ENCODE data around the gene ISOC1. TPM values are rescaled to one million over a fixed set of nuclear protein-coding genes. Genes with fewer than 3 reads are reported as not detected.

Gene ISOC1
- total and polyA plus RNA-seq, 2 of the 13 experiments (the other 11 are each of a cell fraction or from before 2014, with no cell fraction given) = 25.7 to 51.3 TPM

GRCh38 chr5:129094924-129095899 is 663 bp downstream of the ISOC1 start (continued):
- TF ChIP-seq, protein P1, sequence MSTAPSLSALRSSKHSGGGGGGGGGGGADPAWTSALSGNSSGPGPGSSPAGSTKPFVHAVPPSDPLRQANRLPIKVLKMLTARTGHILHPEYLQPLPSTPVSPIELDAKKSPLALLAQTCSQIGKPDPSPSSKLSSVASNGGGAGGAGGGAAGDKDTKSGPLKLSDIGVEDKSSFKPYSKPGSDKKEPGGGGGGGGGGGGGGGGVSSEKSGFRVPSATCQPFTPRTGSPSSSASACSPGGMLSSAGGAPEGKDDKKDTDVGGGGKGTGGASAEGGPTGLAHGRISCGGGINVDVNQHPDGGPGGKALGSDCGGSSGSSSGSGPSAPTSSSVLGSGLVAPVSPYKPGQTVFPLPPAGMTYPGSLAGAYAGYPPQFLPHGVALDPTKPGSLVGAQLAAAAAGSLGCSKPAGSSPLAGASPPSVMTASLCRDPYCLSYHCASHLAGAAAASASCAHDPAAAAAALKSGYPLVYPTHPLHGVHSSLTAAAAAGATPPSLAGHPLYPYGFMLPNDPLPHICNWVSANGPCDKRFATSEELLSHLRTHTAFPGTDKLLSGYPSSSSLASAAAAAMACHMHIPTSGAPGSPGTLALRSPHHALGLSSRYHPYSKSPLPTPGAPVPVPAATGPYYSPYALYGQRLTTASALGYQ (CRISPR knock-in tag; IDR thresholded peaks at IDR 0.05) = peak; percentile 61; the same call in 1 of the 2 replicates
- TF ChIP-seq ZNF576 (CRISPR knock-in tag; IDR thresholded peaks at IDR 0.05) (peak; percentile 55; the same call in 1 of the 2 replicates), ARNTL (CRISPR knock-in tag; IDR thresholded peaks at IDR 0.05) (peak; percentile 70; the same call in 1 of the 2 replicates), ZNF501 (CRISPR knock-in tag; IDR thresholded peaks at IDR 0.05) (peak; percentile 87), GLMP (CRISPR knock-in tag; IDR thresholded peaks at IDR 0.05; ENCODE audit: borderline replicate concordance) (no peak), ZNF180 (CRISPR knock-in tag; IDR thresholded peaks at IDR 0.05; ENCODE audit: borderline replicate concordance, low read depth) (no peak), NFKB2 (CRISPR knock-in tag; IDR thresholded peaks at IDR 0.05; ENCODE audit: borderline replicate concordance) (peak; percentile 71; the same call in 1 of the 2 replicates), ADNP (CRISPR knock-in tag; IDR thresholded peaks at IDR 0.05) (no peak), HOXA5 (CRISPR knock-in tag; IDR thresholded peaks at IDR 0.05) (peak; percentile 55; the same call in 1 of the 2 replicates), ZNF205 (CRISPR knock-in tag; IDR thresholded peaks at IDR 0.05) (0 out of 2 replicates have a peak, but pooled peaks have one; percentile 22), ZNF780A (CRISPR knock-in tag; IDR thresholded peaks at IDR 0.05) (peak; percentile 93), HIVEP1 (CRISPR knock-in tag; IDR thresholded peaks at IDR 0.05) (peak; percentile 100), PHF8 (CRISPR knock-in tag; IDR thresholded peaks at IDR 0.05) (peak; percentile 88), PITX1 (CRISPR knock-in tag; IDR thresholded peaks at IDR 0.05) (peak; percentile 39; the same call in 1 of the 2 replicates), ZKSCAN5 (CRISPR knock-in tag; IDR thresholded peaks at IDR 0.05) (no peak; the same call in 1 of the 2 replicates), ZNF101 (CRISPR knock-in tag; IDR thresholded peaks at IDR 0.05; ENCODE audit: borderline replicate concordance, low read depth) (peak; percentile 81; the same call in 1 of the 2 replicates), ETV5 (CRISPR knock-in tag; IDR thresholded peaks at IDR 0.05; ENCODE audit: borderline replicate concordance) (peak; percentile 98), ZBTB7B (CRISPR knock-in tag; IDR thresholded peaks at IDR 0.05) (peak; percentile 89), BCL3 (CRISPR knock-in tag; IDR thresholded peaks at IDR 0.05) (peak; percentile 97), NR2F1 (CRISPR knock-in tag; IDR thresholded peaks at IDR 0.05) (peak; percentile 39 to 62; a peak in 2 of 4 replicates), SP140L (CRISPR knock-in tag; IDR thresholded peaks at IDR 0.05; ENCODE audit: borderline replicate concordance) (no peak; the same call in 1 of the 2 replicates), ZKSCAN8 (CRISPR knock-in tag; IDR thresholded peaks at IDR 0.05; ENCODE audit: borderline replicate concordance) (no peak; the same call in 1 of the 2 replicates)
- TF ChIP-seq, protein P2, sequence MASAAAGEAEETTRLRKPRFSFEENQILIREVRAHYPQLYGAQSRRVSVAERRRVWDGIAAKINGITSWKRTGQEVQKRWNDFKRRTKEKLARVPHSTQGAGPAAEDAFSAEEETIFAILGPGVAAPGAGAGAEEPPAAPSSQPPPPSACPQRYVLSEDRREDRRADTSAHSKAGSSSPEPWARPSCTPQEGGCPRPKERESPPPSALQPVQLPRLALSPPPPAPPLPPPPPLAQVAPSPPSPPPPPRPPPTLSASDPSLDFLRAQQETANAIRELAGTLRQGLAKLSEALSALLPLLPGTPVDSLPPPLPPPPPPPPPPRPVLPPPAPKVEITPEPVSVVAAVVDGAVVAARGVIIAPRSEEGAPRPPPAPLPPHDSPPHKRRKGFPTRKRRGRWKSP (CRISPR knock-in tag; IDR thresholded peaks at IDR 0.05) = peak; percentile 85
